Choroid plexus epithelial cell (primary cell): ENCODE results near the gene TTLL12.

ENCODE experiments used
- DNase-seq: peaks from one replicate; pipeline ENCODE4 v3.0.0-alpha.2; 2010; ENCODE audit warnings: low read depth
- H3K4me3 ChIP-seq: 2 replicates; pipeline ENCODE4 v1.5.1; 2011; ENCODE audit warnings: low read depth, mild to moderate bottlenecking, control low read depth, low read length, moderate library complexity
- TF ChIP-seq, protein P1 (sequence below): conservative IDR thresholded peaks from 2 replicates; pipeline ENCODE4 v1.5.1; 2011; ENCODE audit warnings: low read depth, mild to moderate bottlenecking, control low read depth, inconsistent platforms, low read length, moderate library complexity

The TTLL12 gene

DNA sequence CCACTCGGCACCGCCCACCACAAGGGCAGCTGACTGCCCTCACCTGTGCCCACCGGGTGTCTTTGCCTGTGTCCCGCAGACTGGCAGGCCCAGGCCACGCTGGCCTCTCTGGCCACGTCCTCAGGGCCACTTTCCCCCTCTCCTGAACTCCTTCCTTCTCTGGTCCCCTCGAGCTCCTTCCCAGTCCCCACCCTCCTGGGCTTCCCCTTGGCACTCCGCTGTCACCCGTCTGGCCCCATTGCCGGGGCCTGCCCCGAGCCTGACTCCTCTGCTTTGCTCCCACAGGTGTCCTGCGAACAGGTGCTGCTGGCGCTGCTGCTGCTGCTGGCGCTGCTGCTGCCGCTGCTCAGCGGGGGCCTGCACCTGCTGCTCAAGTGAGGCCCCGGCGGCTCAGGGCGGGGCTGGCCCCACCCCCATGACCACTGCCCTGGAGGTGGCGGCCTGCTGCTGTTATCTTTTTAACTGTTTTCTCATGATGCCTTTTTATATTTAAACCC, 58.0 kb downstream of the TTLL12 start:
- TF ChIP-seq, protein P1, sequence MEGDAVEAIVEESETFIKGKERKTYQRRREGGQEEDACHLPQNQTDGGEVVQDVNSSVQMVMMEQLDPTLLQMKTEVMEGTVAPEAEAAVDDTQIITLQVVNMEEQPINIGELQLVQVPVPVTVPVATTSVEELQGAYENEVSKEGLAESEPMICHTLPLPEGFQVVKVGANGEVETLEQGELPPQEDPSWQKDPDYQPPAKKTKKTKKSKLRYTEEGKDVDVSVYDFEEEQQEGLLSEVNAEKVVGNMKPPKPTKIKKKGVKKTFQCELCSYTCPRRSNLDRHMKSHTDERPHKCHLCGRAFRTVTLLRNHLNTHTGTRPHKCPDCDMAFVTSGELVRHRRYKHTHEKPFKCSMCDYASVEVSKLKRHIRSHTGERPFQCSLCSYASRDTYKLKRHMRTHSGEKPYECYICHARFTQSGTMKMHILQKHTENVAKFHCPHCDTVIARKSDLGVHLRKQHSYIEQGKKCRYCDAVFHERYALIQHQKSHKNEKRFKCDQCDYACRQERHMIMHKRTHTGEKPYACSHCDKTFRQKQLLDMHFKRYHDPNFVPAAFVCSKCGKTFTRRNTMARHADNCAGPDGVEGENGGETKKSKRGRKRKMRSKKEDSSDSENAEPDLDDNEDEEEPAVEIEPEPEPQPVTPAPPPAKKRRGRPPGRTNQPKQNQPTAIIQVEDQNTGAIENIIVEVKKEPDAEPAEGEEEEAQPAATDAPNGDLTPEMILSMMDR, result no peak
- no peak for DNase-seq
- H3K4me3 ChIP-seq, result no peak overlapping the region

DNA sequence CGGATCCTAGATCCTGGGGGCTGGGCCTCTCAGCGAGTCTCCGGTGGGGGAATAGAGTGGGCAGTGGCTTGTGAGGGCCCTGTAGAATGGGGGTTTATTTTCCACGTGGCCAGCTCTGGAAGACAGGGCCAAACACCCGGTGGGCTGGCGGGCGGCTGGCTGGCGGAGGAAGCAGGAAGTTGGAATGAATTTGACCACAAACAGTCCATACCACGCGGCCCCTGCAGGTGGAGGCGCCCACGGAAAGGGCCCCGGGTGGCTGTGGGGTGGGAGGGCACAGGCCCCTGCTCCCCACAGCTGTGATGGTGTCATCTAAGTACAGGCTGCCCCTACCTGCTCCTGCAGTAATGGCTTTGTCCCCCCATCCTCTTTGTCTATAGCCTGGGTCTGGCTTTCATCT, 58.8 kb downstream of the TTLL12 start:
- TF ChIP-seq, protein P1, result no peak
- no peak for DNase-seq
- no peak overlapping the region for H3K4me3 ChIP-seq

DNA sequence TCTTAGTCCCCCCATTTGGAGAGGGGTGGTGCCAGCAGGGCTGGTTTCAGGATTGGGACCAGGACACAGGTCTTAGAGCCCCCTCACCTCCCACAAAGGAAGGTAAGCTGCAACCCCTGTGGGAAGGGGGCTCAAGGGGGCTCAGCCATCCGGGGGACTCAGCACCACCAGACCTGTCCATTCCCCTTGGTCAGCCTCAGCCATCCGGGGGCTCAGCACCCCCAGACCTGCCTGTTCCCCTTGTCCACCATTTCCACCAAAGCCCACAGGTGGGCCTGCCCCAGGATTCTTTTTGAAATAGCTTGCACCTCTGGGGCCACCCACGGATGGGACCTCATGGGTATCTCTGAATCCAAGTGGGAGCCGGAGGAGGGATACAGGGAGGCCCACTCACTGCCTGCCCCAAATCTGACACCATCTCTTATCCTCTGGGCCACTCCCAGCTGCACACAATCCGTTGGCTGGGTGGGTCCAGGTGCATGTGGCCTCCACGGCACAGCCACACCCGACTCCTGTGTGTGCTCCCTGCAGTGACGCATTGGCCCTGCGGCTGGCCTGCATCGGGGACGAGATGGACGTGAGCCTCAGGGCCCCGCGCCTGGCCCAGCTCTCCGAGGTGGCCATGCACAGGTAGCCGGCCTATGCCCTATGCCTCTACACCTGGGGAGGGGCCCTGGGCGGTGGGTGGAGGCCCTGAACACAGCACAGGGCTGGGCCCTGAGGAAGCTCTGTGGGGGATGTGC, 59.6 kb downstream of the TTLL12 start:
- H3K4me3 ChIP-seq, result no peak overlapping the region
- DNase-seq, result no peak

DNA sequence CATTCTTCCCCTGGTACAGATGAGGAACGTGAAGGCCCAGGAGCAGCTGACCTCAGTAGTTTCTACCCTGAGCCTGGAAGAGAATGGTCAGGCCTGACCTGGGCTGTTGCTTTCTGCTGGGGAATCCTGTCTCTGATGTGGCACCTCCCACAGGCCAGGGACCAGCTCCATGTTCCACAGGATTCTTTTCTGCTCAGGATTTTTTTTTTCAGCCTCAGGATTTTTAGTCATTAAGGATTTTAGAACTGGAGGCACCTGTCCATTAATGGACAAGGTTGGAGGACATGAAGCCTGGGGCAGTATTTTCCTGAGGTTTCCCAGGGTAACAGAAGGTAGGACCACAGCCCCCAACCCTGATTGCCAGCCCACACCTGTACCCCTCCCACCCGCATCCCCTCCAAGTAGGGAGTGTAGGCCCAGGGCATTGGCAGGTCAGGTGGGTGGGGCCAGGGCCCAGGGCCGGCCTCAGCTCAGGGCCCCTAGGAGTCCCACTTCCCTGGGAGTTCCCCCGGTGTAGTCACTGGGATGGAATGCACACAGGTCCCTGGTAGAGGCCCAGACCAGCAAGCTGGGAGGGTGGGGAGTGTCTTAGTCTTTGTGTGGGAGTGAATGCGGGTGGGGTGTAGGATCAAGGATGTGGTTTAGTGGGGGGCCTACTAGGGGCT, 60.3 kb downstream of the TTLL12 start:
- peak; percentile 83 for DNase-seq
- no peak overlapping the region for H3K4me3 ChIP-seq
- TF ChIP-seq, protein P1, result no peak

More for the DNA sequence above, 59.6 kb downstream of the TTLL12 start:
- TF ChIP-seq, protein P1, result no peak

DNA sequence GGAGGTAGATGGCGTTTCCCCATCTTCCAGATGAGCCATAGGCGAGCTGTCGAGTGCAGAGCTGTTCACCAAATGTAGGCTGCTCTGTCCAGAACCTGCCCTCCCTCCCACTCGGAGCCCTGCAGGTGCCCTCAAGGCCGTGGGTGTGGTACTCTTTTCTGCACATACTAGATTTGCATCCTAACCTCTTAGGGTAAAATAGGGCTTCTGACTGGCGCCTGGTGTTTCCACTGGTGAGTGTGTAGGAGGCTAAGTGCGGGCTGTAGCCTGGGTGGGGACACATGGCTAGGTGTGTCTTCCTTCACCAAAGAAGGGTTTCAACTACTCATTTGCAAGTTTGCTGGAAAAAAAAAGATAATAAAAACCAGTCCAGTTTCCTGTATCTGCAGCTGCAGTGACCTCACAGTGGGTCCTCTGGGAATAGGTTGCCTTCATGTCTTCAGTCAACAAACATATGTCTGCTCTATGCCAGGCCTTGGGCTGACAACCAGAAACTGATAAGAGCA, 67.9 kb downstream of the TTLL12 start:
- no peak for DNase-seq
- no peak overlapping the region for H3K4me3 ChIP-seq
- TF ChIP-seq, protein P1, result no peak

DNA sequence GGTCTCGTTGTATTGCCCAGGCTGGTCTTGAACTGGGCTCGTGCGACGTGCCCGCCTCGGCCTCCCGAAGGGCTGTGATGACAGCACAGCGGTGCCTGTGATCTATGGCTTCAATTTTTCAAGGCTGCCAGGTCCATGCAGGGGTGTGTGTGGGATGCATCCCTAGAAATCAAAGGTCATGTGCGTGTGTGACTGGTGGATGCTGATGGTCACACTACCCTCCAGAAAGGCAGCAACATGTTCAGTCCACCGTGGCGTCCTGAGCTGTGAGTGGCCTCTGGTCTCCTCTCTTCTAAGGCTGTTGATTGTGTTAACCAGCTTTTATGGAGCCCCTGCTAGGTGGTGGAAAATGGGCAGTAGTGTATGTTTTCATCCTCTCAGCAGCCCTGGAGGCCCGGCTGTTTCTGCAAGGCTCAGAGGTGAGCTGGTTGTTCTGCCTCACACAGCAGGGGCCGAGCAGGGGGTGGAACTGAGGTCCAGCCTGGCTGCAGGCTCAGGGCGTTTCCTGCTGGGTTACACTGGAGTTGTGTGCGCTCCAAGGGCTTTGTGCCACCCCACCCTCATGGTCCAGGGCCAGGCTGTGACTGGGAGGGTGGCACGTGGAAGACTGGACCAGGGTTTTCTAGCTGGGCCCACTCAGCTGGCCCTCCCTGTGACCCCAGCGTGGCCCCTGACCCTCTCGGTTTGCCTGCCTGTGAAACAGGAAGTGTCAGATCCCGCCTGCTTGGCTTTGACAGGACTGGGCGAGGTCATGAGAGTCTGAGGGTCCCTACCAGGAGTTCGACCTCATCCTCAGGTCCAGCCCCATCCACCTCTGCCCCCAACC, 68.7 kb downstream of the TTLL12 start:
- TF ChIP-seq, protein P1, result no peak
- no peak overlapping the region for H3K4me3 ChIP-seq
- DNase-seq, result peak; percentile 50
